Transverse colon (tissue), 4 donors: ENCODE data around the gene CLTC. TPM values are rescaled to one million over a fixed set of nuclear protein-coding genes. Genes with fewer than 3 reads are reported as not detected.
A peak's percentile ranks its signal among the peaks of the same experiment; 100 is the strongest.

Experiments used
- DNase-seq: peaks from one replicate; pipeline ENCODE4 v3.0.0-alpha.2; 2019
- H3K27ac ChIP-seq, 4 donors: fragments of 200-600 bp; sonication (generic); 2 replicates each; pipeline ENCODE4 v1.5.1; 2016 to 2018; ENCODE audit warnings: inconsistent platforms in 4 of 4
- H3K27me3 ChIP-seq: fragments of 200-600 bp; sonication (generic); 2 replicates; pipeline ENCODE4 v1.5.1; 2017; ENCODE audit warnings: inconsistent platforms
- H3K36me3 ChIP-seq, 4 donors: fragments of 200-600 bp; sonication (generic); 2 replicates each; pipeline ENCODE4 v1.5.1; 2017 to 2019; ENCODE audit warnings: inconsistent platforms in 4 of 4
- H3K4me1 ChIP-seq, 4 donors: fragments of 200-600 bp; sonication (generic); 2 replicates each; pipeline ENCODE4 v1.5.1; 2017 to 2020; ENCODE audit warnings: inconsistent platforms in 4 of 4
- H3K4me3 ChIP-seq, 4 donors: fragments of 200-600 bp; sonication (generic); 1 replicate in 1 of 4; 2 replicates in 3 of 4; pipeline versions ENCODE4 v1.5.1 to v1.6.1; 2017 to 2019; ENCODE audit warnings: inconsistent platforms in 4 of 4
- H3K9me3 ChIP-seq, 2 donors: fragments of 200-600 bp; sonication (generic); 2 replicates each; pipeline ENCODE4 v1.5.1; 2017 to 2019; ENCODE audit warnings: inconsistent platforms in 2 of 2
- CTCF ChIP-seq, 5 experiments: fragments of 200-600 bp in 3 of 5; fragments of 450-650 bp in 2 of 5; sonication (generic) in 3 of 5; IDR thresholded peaks; 1 replicate in 2 of 5; 2 replicates in 3 of 5; pipeline ENCODE4 v1.5.1; 2016 to 2017; ENCODE audit warnings: antibody characterized with exemption in 5 of 5, inconsistent platforms in 3 of 5, mild to moderate bottlenecking in 2 of 5, moderate library complexity in 1 of 5
- EP300 ChIP-seq: sonication (generic); formaldehyde crosslinking; IDR thresholded peaks from one replicate; pipeline ENCODE4 v1.6.1; 2017; ENCODE audit warnings: antibody characterized with exemption, low read depth
- POLR2A ChIP-seq: fragments of 450-650 bp; IDR thresholded peaks from one replicate; pipeline ENCODE4 v1.6.1; 2016; ENCODE audit warnings: antibody characterized with exemption, mild to moderate bottlenecking, moderate library complexity
- POLR2AphosphoS5 ChIP-seq, 3 donors: sonication (generic); formaldehyde crosslinking; IDR thresholded peaks; one replicate each; pipeline ENCODE4 v1.6.1; 2016; ENCODE audit warnings: antibody characterized with exemption in 3 of 3
- WGBS, 2 donors: methylation state at CpG; one replicate each; pipeline ENCODE4 v1.1.5; 2018; ENCODE audit warnings: low coverage in 1 of 2; 5-methylcytosine and 5-hydroxymethylcytosine counted together
- in situ Hi-C, 4 donors: fragments of 200-750 bp; cut with MboI; loops; one replicate each; pipeline versions ENCODE4 v1.15.0 to v1.15.1; 2017; ENCODE audit warnings: low sequenced_read_pairs in 3 of 4, low pct_ligation_motif_present in 1 of 4, low pct_unique_long_range_greater_than_20kb in 1 of 4
- intact Hi-C: fragments of 100-400 bp; cut with DNase I; formaldehyde crosslinking; loops from one replicate; pipeline ENCODE4 v1.15.1; 2023; ENCODE audit warnings: low total_unique reads
- total RNA-seq, 4 donors: library from RNA; depleted of rRNA; stranded (reverse); fragments of >200 nt; gene quantifications; one replicate each; pipeline ENCODE4 v1.1.0, GENCODE V29; 2016

The CLTC gene
- total RNA-seq, 4 donors from 2014 or later, result 165 to 283 (median 242) TPM

- WGBS, 2 donors, result 0 to 1% methylated on average over 3 to 13 of the region's 14 CpGs
- intact Hi-C loops, result no loop called here
These were observed 994 bp downstream of the CLTC start for GRCh38 chr17:59620518-59621259.

GRCh38 chr17:59621771-59622170, 2.1 kb downstream of the CLTC start:
- in situ Hi-C loops, result no loop called here

More at GRCh38 chr17:59620518-59621259, 994 bp downstream of the CLTC start:
- H3K27me3 ChIP-seq, result no peaks in the 10 kb centered on the region
- peak in 2 of 3 donors; percentile 12 to 21 for TF ChIP-seq POLR2AphosphoS5 (IDR thresholded peaks at IDR 0.05)
- no peak for TF ChIP-seq EP300
- TF ChIP-seq CTCF (IDR thresholded peaks at IDR 0.05), result no peak
- no peak for TF ChIP-seq POLR2A
- in situ Hi-C loops, result no loop called here
- H3K4me3 ChIP-seq, result peak overlapping the region; percentile 64 to 95 (median 86)
- H3K9me3 ChIP-seq, result no peaks in the 10 kb centered on the region
- peak; percentile 49 for DNase-seq
- no peaks in the 10 kb centered on the region for H3K36me3 ChIP-seq
- H3K4me1 ChIP-seq, result peaks cover 27 to 65% (median 42%) of the 10 kb centered on the region in 4 donors
- peak overlapping the region; percentile 97 to 99 (median 98) for H3K27ac ChIP-seq

GRCh38 chr17:59623151-59623550, 3.5 kb downstream of the CLTC start:
- Histone ChIP-seq H3K4me1 (peaks cover 32 to 74% (median 57%) of the 10 kb centered on the region in 4 donors), H3K36me3 (no peaks in the 10 kb centered on the region), H3K4me3 (peak overlapping the region in 2 of 4 donors; percentile 1 to 85), H3K9me3 (no peaks in the 10 kb centered on the region), H3K27ac (peak overlapping the region in 3 of 4 donors; percentile 41 to 99 (median 98)), H3K27me3 (no peaks in the 10 kb centered on the region)
- intact Hi-C loops (no loop called here), in situ Hi-C loops (no loop called here)
- no peak for TF ChIP-seq POLR2AphosphoS5 (IDR thresholded peaks at IDR 0.05)
- TF ChIP-seq CTCF (IDR thresholded peaks at IDR 0.05), result no peak
- DNase-seq, result no peak
- WGBS, 2 donors, result 52 to 63% methylated on average over 1 to 2 of the region's 2 CpGs

More at GRCh38 chr17:59621771-59622170, 2.1 kb downstream of the CLTC start:
- 11 to 13% methylated on average over 3 to 4 of the region's 4 CpGs for WGBS, 2 donors
- intact Hi-C loops, result no loop called here
- peak overlapping the region; percentile 97 to 99 (median 98) for H3K27ac ChIP-seq
- no peaks in the 10 kb centered on the region for H3K9me3 ChIP-seq
- TF ChIP-seq CTCF (IDR thresholded peaks at IDR 0.05) (no peak), POLR2AphosphoS5 (IDR thresholded peaks at IDR 0.05) (no peak), EP300 (no peak), POLR2A (no peak)
- peaks cover 27 to 72% (median 50%) of the 10 kb centered on the region in 4 donors for H3K4me1 ChIP-seq
- DNase-seq, result no peak
- no peaks in the 10 kb centered on the region for H3K36me3 ChIP-seq
- H3K4me3 ChIP-seq, result peak overlapping the region in 3 of 4 donors; percentile 85 to 95 (median 87)
- H3K27me3 ChIP-seq, result no peaks in the 10 kb centered on the region

GRCh38 chr17:59626756-59627155, 7.1 kb downstream of the CLTC start:
- Histone ChIP-seq H3K36me3 (no peaks in the 10 kb centered on the region), H3K4me3 (no peak overlapping the region), H3K9me3 (no peaks in the 10 kb centered on the region), H3K4me1 (peaks cover 30 to 85% (median 66%) of the 10 kb centered on the region in 4 donors), H3K27ac (peak overlapping the region; percentile 2 to 54 (median 34)), H3K27me3 (no peaks in the 10 kb centered on the region)
- in situ Hi-C loops, result no loop called here
- 80 to 85% methylated on average over 2 to 5 of the region's 5 CpGs for WGBS, 2 donors
- no peak for DNase-seq
- intact Hi-C loops, result no loop called here
- TF ChIP-seq POLR2AphosphoS5 (IDR thresholded peaks at IDR 0.05) (no peak), EP300 (no peak), POLR2A (no peak), CTCF (IDR thresholded peaks at IDR 0.05) (no peak)
